ENCODE measurements around the gene HTN1.
"Not testable (repeated sequence)": the region's sequence is repeated elsewhere in the genome, so short reads cannot be mapped to it uniquely, and the experiment has no call there.

HTN1 gene

GRCh38 chr4:70050138-70050537 lies at the start of gene HTN1:
Gene HTN1, plus strand, starts transcription at chr4:70050438. Its CDS starts 2,639 bp downstream, at chr4:70053077.
- not testable (repeated sequence) for DNase-seq

GRCh38 chr4:70000711-70001110 lies 49.5 kb upstream of the HTN1 start:
- DNase-seq, result no peak

GRCh38 chr4:70002507-70002906 lies 47.7 kb upstream of the HTN1 start:
- no peak for DNase-seq

GRCh38 chr4:70008771-70009170 lies 41.5 kb upstream of the HTN1 start:
- DNase-seq, result no peak

- DNase-seq, result not testable (repeated sequence)
Observed at GRCh38 chr4:70019006-70019405, 31.2 kb upstream of the HTN1 start.

GRCh38 chr4:70023218-70023617 lies 27.0 kb upstream of the HTN1 start:
- DNase-seq, result no peak

- DNase-seq, result no peak
Observed at GRCh38 chr4:70027011-70027410, 23.2 kb upstream of the HTN1 start.

- not testable (repeated sequence) for DNase-seq
Observed at GRCh38 chr4:70028159-70028558, 22.1 kb upstream of the HTN1 start, which contains the start of gene HTN3. Gene HTN3, plus strand, starts transcription at chr4:70028459. Its CDS starts 2,282 bp downstream, at chr4:70030741.

- DNase-seq, result not testable (repeated sequence)
Observed at GRCh38 chr4:70037559-70037958, 12.7 kb upstream of the HTN1 start.

- not testable (repeated sequence) for DNase-seq
Observed at GRCh38 chr4:70039928-70040327, 10.3 kb upstream of the HTN1 start.

GRCh38 chr4:70041652-70042286 lies 8.5 kb upstream of the HTN1 start:
- no peak for DNase-seq

- not testable (repeated sequence) for DNase-seq
Observed at GRCh38 chr4:70056534-70056933, 6.3 kb downstream of the HTN1 start.

GRCh38 chr4:70057651-70058050 lies 7.4 kb downstream of the HTN1 start:
- DNase-seq, result no peak

GRCh38 chr4:70059149-70059548 lies 8.9 kb downstream of the HTN1 start:
- no peak for DNase-seq

GRCh38 chr4:70062000-70062399 lies 11.8 kb downstream of the HTN1 start:
- DNase-seq, result no peak

- DNase-seq, result no peak
Observed at GRCh38 chr4:70080205-70080604, 30.0 kb downstream of the HTN1 start.

- DNase-seq, result no peak
Observed at GRCh38 chr4:70099206-70099605, 49.0 kb downstream of the HTN1 start.
